A673 (cell line): ENCODE results near the gene SMYD3.

Experiments used
- CTCF ChIP-seq: fragments of 300-800, 200-600 bp; sonication (generic); conservative IDR thresholded peaks from 2 replicates; pipeline ENCODE4 v1.5.1; 2017; ENCODE audit warnings: low read depth, mild to moderate bottlenecking, antibody characterized with exemption, low read length, moderate library complexity, mixed read lengths
- EZH2 ChIP-seq: fragments of 200-600 bp; sonication (generic); IDR thresholded peaks from 2 replicates; pipeline ENCODE4 v1.6.1; 2017; ENCODE audit warnings: borderline replicate concordance, low read depth, mild to moderate bottlenecking, mixed read lengths, antibody characterized with exemption, low read length; ENCODE audit not compliant: poor library complexity, severe bottlenecking

GRCh38 chr1:246304484-246305259 lies 202.4 kb downstream of the SMYD3 start:
- TF ChIP-seq CTCF (no peak), EZH2 (no peak)
